BLaER1 treated with 17β-estradiol and CSF1 and Interleukin-3, amounts not matched to agents 10 nM and 100 nM (cell line): ENCODE measurements around the gene F11R.

Source experiments
- H3K27ac ChIP-seq, 11 experiments: shearing (Covaris generic); formaldehyde crosslinking; 2 replicates each; pipeline ENCODE4 v1.8.1; 2022
- H3K27me3 ChIP-seq, 11 experiments: shearing (Covaris generic); formaldehyde crosslinking; 2 replicates each; pipeline ENCODE4 v1.8.1; 2022
- H3K36me3 ChIP-seq, 11 experiments: shearing (Covaris generic); formaldehyde crosslinking; 2 replicates each; pipeline ENCODE4 v1.8.1; 2022
- H3K4me1 ChIP-seq, 10 experiments: shearing (Covaris generic); formaldehyde crosslinking; 2 replicates each; pipeline ENCODE4 v1.8.1; 2022
- H3K4me2 ChIP-seq, 11 experiments: shearing (Covaris generic); formaldehyde crosslinking; 2 replicates each; pipeline ENCODE4 v1.8.1; 2022
- H3K4me3 ChIP-seq, 10 experiments: shearing (Covaris generic); formaldehyde crosslinking; 2 replicates each; pipeline ENCODE4 v1.8.1; 2022
- H3K9ac ChIP-seq, 11 experiments: shearing (Covaris generic); formaldehyde crosslinking; 2 replicates each; pipeline ENCODE4 v1.8.1; 2022
- H3K9me3 ChIP-seq, 11 experiments: shearing (Covaris generic); formaldehyde crosslinking; replicated peaks in 1 of 11; 2 replicates each; pipeline ENCODE4 v1.8.1; 2022
- H4K20me1 ChIP-seq, 11 experiments: shearing (Covaris generic); formaldehyde crosslinking; 2 replicates each; pipeline ENCODE4 v1.8.1; 2022
- Cebpa-rat ChIP-seq, 11 experiments: shearing (Covaris generic); IDR thresholded peaks; 2 replicates each; pipeline ENCODE4 v1.8.1; 2022

F11R gene

GRCh38 chr1:161061419-161061818, 40.5 kb upstream of the F11R start:
- no peak overlapping the region for H3K9ac ChIP-seq
- H3K4me1 ChIP-seq = peaks cover 8 to 60% (median 23%) of the 10 kb centered on the region in 10 experiments; a peak in 17 of 20 replicates
- no peaks in the 10 kb centered on the region for H3K9me3 ChIP-seq
- no peak overlapping the region for H3K4me3 ChIP-seq
- peaks cover 0 to 100% (median 94%) of the 10 kb centered on the region in 11 experiments; a peak in 16 of 22 replicates for H4K20me1 ChIP-seq
- H3K36me3 ChIP-seq = peaks cover 53 to 98% (median 90%) of the 10 kb centered on the region in 11 experiments
- H3K27me3 ChIP-seq = no peaks in the 10 kb centered on the region
- no peak overlapping the region for H3K27ac ChIP-seq
- no peak overlapping the region for H3K4me2 ChIP-seq
- no peak for TF ChIP-seq Cebpa-rat (IDR thresholded peaks at IDR 0.05)

- no peak overlapping the region; a peak in 2 of 22 replicates for H3K27ac ChIP-seq
- H3K4me2 ChIP-seq = no peak overlapping the region
- H4K20me1 ChIP-seq = peaks cover 0 to 97% (median 87%) of the 10 kb centered on the region in 11 experiments; a peak in 16 of 22 replicates
- H3K9me3 ChIP-seq = no peaks in the 10 kb centered on the region
- H3K4me3 ChIP-seq = no peak overlapping the region
- no peak for TF ChIP-seq Cebpa-rat (IDR thresholded peaks at IDR 0.05)
- H3K36me3 ChIP-seq = peaks cover 61 to 98% (median 92%) of the 10 kb centered on the region in 11 experiments
- H3K27me3 ChIP-seq = no peaks in the 10 kb centered on the region
- peaks cover 0 to 39% (median 7%) of the 10 kb centered on the region in 10 experiments; a peak in 11 of 20 replicates for H3K4me1 ChIP-seq
- H3K9ac ChIP-seq = peak overlapping the region in 3 of 11 experiments; percentile 16 to 42 (median 17); a peak in 2 of 22 replicates
Measured at GRCh38 chr1:161059293-161059692, 38.3 kb upstream of the F11R start.

- Histone ChIP-seq H4K20me1 (peaks cover 0 to 80% (median 48%) of the 10 kb centered on the region in 11 experiments; a peak in 15 of 22 replicates), H3K27ac (no peak overlapping the region), H3K9me3 (peaks cover 0 to 13% (median 0%) of the 10 kb centered on the region in 11 experiments; a peak in 2 of 22 replicates), H3K4me3 (no peak overlapping the region), H3K9ac (no peak overlapping the region), H3K4me2 (no peak overlapping the region), H3K36me3 (peaks cover 88 to 100% (median 94%) of the 10 kb centered on the region in 11 experiments), H3K4me1 (peaks cover 0 to 23% (median 0%) of the 10 kb centered on the region in 10 experiments; a peak in 9 of 20 replicates), H3K27me3 (no peaks in the 10 kb centered on the region)
- no peak for TF ChIP-seq Cebpa-rat (IDR thresholded peaks at IDR 0.05)
Measured at GRCh38 chr1:161054805-161055204, 33.9 kb upstream of the F11R start.

- Histone ChIP-seq H3K27me3 (no peaks in the 10 kb centered on the region), H3K4me3 (no peak overlapping the region), H3K4me2 (no peak overlapping the region), H3K4me1 (peaks cover 0 to 28% (median 1%) of the 10 kb centered on the region in 10 experiments; a peak in 9 of 20 replicates), H3K9ac (no peak overlapping the region), H3K36me3 (peaks cover 88 to 100% (median 94%) of the 10 kb centered on the region in 11 experiments), H3K27ac (no peak overlapping the region), H4K20me1 (peaks cover 0 to 74% (median 43%) of the 10 kb centered on the region in 11 experiments; a peak in 13 of 22 replicates), H3K9me3 (peaks cover 0 to 17% (median 0%) of the 10 kb centered on the region in 11 experiments; a peak in 3 of 22 replicates)
- TF ChIP-seq Cebpa-rat (IDR thresholded peaks at IDR 0.05) = no peak
Measured at GRCh38 chr1:161054232-161054631, 33.3 kb upstream of the F11R start.

- Histone ChIP-seq H3K4me1 (peaks cover 0 to 42% (median 10%) of the 10 kb centered on the region in 10 experiments; a peak in 12 of 20 replicates), H3K9ac (no peak overlapping the region), H3K4me3 (no peak overlapping the region), H3K9me3 (peaks cover 0 to 17% (median 0%) of the 10 kb centered on the region in 11 experiments; a peak in 3 of 22 replicates), H3K27ac (no peak overlapping the region), H3K4me2 (no peak overlapping the region), H4K20me1 (peaks cover 0 to 61% (median 30%) of the 10 kb centered on the region in 11 experiments; a peak in 13 of 22 replicates), H3K36me3 (peaks cover 94 to 100% (median 97%) of the 10 kb centered on the region in 11 experiments), H3K27me3 (no peaks in the 10 kb centered on the region)
- TF ChIP-seq Cebpa-rat (IDR thresholded peaks at IDR 0.05) = no peak
Measured at GRCh38 chr1:161052899-161053298, 31.9 kb upstream of the F11R start.

- Histone ChIP-seq H3K9me3 (peaks cover 0 to 17% (median 0%) of the 10 kb centered on the region in 11 experiments; a peak in 3 of 22 replicates), H3K36me3 (peaks cover 83 to 95% (median 88%) of the 10 kb centered on the region in 11 experiments), H3K9ac (0 out of 22 replicates have a peak overlapping the region, but pooled peaks of 1 of the 11 experiments have one; percentile 38), H4K20me1 (peaks cover 0 to 44% (median 13%) of the 10 kb centered on the region in 11 experiments; a peak in 11 of 22 replicates), H3K4me3 (no peak overlapping the region), H3K27me3 (no peaks in the 10 kb centered on the region), H3K4me2 (no peak overlapping the region), H3K27ac (peak overlapping the region in 1 of 11 experiments; percentile 31; a peak in 1 of 22 replicates), H3K4me1 (peaks cover 9 to 54% (median 26%) of the 10 kb centered on the region in 10 experiments)
- TF ChIP-seq Cebpa-rat (IDR thresholded peaks at IDR 0.05) = no peak
Measured at GRCh38 chr1:161051219-161051618, 30.3 kb upstream of the F11R start.

- Histone ChIP-seq H3K9me3 (peaks cover 0 to 17% (median 0%) of the 10 kb centered on the region in 11 experiments; a peak in 3 of 22 replicates), H3K36me3 (peaks cover 64 to 74% (median 69%) of the 10 kb centered on the region in 11 experiments), H3K9ac (peak overlapping the region in 2 of 11 experiments; percentile 25 to 96; a peak in 3 of 22 replicates), H3K4me2 (peak overlapping the region in 4 of 11 experiments; percentile 93 to 98 (median 94); a peak in 7 of 22 replicates), H3K27ac (peak overlapping the region in 6 of 11 experiments; percentile 92 to 99 (median 98); a peak in 9 of 22 replicates), H3K4me1 (peaks cover 13 to 56% (median 31%) of the 10 kb centered on the region in 10 experiments), H3K27me3 (no peaks in the 10 kb centered on the region), H4K20me1 (peaks cover 0 to 26% (median 2%) of the 10 kb centered on the region in 11 experiments; a peak in 9 of 22 replicates), H3K4me3 (no peak overlapping the region; a peak in 1 of 20 replicates)
- no peak for TF ChIP-seq Cebpa-rat (IDR thresholded peaks at IDR 0.05)
Measured at GRCh38 chr1:161048949-161049722, 28.2 kb upstream of the F11R start.

- Histone ChIP-seq H3K9ac (peak overlapping the region in 6 of 11 experiments; percentile 92 to 96 (median 95); a peak in 12 of 22 replicates), H3K4me2 (peak overlapping the region in 10 of 11 experiments; percentile 90 to 98 (median 94); a peak in 17 of 22 replicates)
Measured at GRCh38 chr1:161047436-161048420, 26.8 kb upstream of the F11R start.

More at GRCh38 chr1:161047436-161048420, 26.8 kb upstream of the F11R start:
- H4K20me1 ChIP-seq = peaks cover 0 to 12% (median 0%) of the 10 kb centered on the region in 11 experiments; a peak in 6 of 22 replicates
- H3K9me3 ChIP-seq = peaks cover 0 to 17% (median 0%) of the 10 kb centered on the region in 11 experiments; a peak in 3 of 22 replicates
- no peak for TF ChIP-seq Cebpa-rat (IDR thresholded peaks at IDR 0.05)
- H3K27ac ChIP-seq = peak overlapping the region; percentile 92 to 99 (median 97); a peak in 20 of 22 replicates
- peaks cover 27 to 71% (median 45%) of the 10 kb centered on the region in 10 experiments for H3K4me1 ChIP-seq
- peaks cover 57 to 67% (median 61%) of the 10 kb centered on the region in 11 experiments for H3K36me3 ChIP-seq
- peak overlapping the region in 6 of 10 experiments; percentile 39 to 93 (median 82); a peak in 7 of 20 replicates for H3K4me3 ChIP-seq
- H3K27me3 ChIP-seq = no peaks in the 10 kb centered on the region
